Loucy (cell line): ENCODE measurements around the gene LIN7B.

Experiments
- H2AFZ ChIP-seq: fragments of 200-600 bp; sonication (generic); 2 replicates; pipeline ENCODE4 v1.6.0; 2016; ENCODE audit warnings: antibody characterized with exemption, mild to moderate bottlenecking, low read length, moderate library complexity
- H3F3A ChIP-seq: fragments of 200-600 bp; 2 replicates; pipeline ENCODE4 v1.6.0; 2016; ENCODE audit warnings: antibody characterized with exemption, low read depth, mild to moderate bottlenecking
- H3K27me3 ChIP-seq: fragments of 200-600 bp; sonication (generic); 2 replicates; pipeline ENCODE4 v1.6.1; 2014; ENCODE audit warnings: low read length, mild to moderate bottlenecking; ENCODE audit not compliant: insufficient read depth, poor library complexity, severe bottlenecking
- H3K36me3 ChIP-seq: fragments of 200-600 bp; sonication (generic); 2 replicates; pipeline ENCODE4 v1.6.1; 2016; ENCODE audit warnings: low read length; ENCODE audit not compliant: insufficient read depth
- H3K4me1 ChIP-seq: fragments of 200-600 bp; sonication (generic); 2 replicates; pipeline ENCODE4 v1.5.1; 2014; ENCODE audit warnings: low read length, mild to moderate bottlenecking; ENCODE audit not compliant: insufficient read depth, poor library complexity, severe bottlenecking
- H3K4me2 ChIP-seq: fragments of 200-600 bp; sonication (generic); 2 replicates; pipeline ENCODE4 v1.6.0; 2014; ENCODE audit warnings: antibody characterized with exemption, low read length, low read depth, mild to moderate bottlenecking; ENCODE audit not compliant: poor library complexity, severe bottlenecking
- H3K4me3 ChIP-seq: fragments of 200-600 bp; sonication (generic); 2 replicates; pipeline ENCODE4 v1.5.1; 2014; ENCODE audit warnings: low read length, mild to moderate bottlenecking, mixed read lengths; ENCODE audit not compliant: poor library complexity, severe bottlenecking
- H3K79me2 ChIP-seq: fragments of 200-600 bp; sonication (generic); 2 replicates; pipeline ENCODE4 v1.6.1; 2014; ENCODE audit warnings: low read length; ENCODE audit not compliant: insufficient read depth
- H3K9ac ChIP-seq: fragments of 200-600 bp; sonication (generic); 2 replicates; pipeline ENCODE4 v1.6.0; 2014; ENCODE audit warnings: mild to moderate bottlenecking, low read depth, low read length, moderate library complexity; ENCODE audit not compliant: poor library complexity, severe bottlenecking
- H3K9me2 ChIP-seq: fragments of 200-600 bp; sonication (generic); replicated peaks from 2 replicates; pipeline ENCODE4 v1.6.1; 2016; ENCODE audit warnings: low read depth, low read length, mixed read lengths
- H3K9me3 ChIP-seq: fragments of 200-600 bp; sonication (generic); 2 replicates; pipeline ENCODE4 v1.6.1; 2014; ENCODE audit warnings: mild to moderate bottlenecking, antibody characterized with exemption, low read length, low read depth; ENCODE audit not compliant: insufficient read depth
- H4K20me1 ChIP-seq: fragments of 200-600 bp; sonication (generic); 2 replicates; pipeline ENCODE4 v1.6.0; 2014; ENCODE audit warnings: antibody characterized with exemption, low read length, mild to moderate bottlenecking; ENCODE audit not compliant: insufficient read depth, poor library complexity, severe bottlenecking
- CTCF ChIP-seq: fragments of 200-600 bp; sonication (generic); conservative IDR thresholded peaks from 2 replicates; pipeline ENCODE4 v1.5.1; 2014; ENCODE audit warnings: mild to moderate bottlenecking, antibody characterized with exemption, low read length
- EZH2phosphoT487 ChIP-seq: fragments of 200-600 bp; IDR thresholded peaks from 2 replicates; pipeline ENCODE4 v1.6.1; 2018; ENCODE audit warnings: antibody characterized with exemption, mild to moderate bottlenecking, moderate library complexity, borderline replicate concordance

The LIN7B gene

GRCh38 chr19:49109569-49110233 is 4.5 kb upstream of the LIN7B start:
- peaks cover 52% of the 10 kb centered on the region; the same call in 1 of the 2 replicates for H3K36me3 ChIP-seq
- no peak overlapping the region for H3K9ac ChIP-seq
- no peak overlapping the region for H3K4me3 ChIP-seq
- peaks cover 12% of the 10 kb centered on the region; the same call in 1 of the 2 replicates for H3F3A ChIP-seq
- H2AFZ ChIP-seq = no peak overlapping the region
- no peaks in the 10 kb centered on the region for H3K27me3 ChIP-seq
- no peaks in the 10 kb centered on the region for H3K9me2 ChIP-seq
- peaks cover 8% of the 10 kb centered on the region for H4K20me1 ChIP-seq
- no peaks in the 10 kb centered on the region for H3K79me2 ChIP-seq
- H3K9me3 ChIP-seq = no peaks in the 10 kb centered on the region
- no peak overlapping the region for H3K4me2 ChIP-seq
- no peak for TF ChIP-seq CTCF
- H3K4me1 ChIP-seq = peaks cover 6% of the 10 kb centered on the region

- Histone ChIP-seq H3K4me2 (no peak overlapping the region), H3K4me1 (peaks cover 12% of the 10 kb centered on the region), H3K9me3 (no peaks in the 10 kb centered on the region), H2AFZ (no peak overlapping the region), H3K9ac (no peak overlapping the region), H3K36me3 (peaks cover 44% of the 10 kb centered on the region; the same call in 1 of the 2 replicates), H3K4me3 (no peak overlapping the region), H3K79me2 (no peaks in the 10 kb centered on the region), H3F3A (peaks cover 9% of the 10 kb centered on the region; the same call in 1 of the 2 replicates), H3K9me2 (no peaks in the 10 kb centered on the region), H4K20me1 (peaks cover 8% of the 10 kb centered on the region), H3K27me3 (no peaks in the 10 kb centered on the region)
- no peak for TF ChIP-seq CTCF
- no peak for TF ChIP-seq EZH2phosphoT487
These were observed 3.6 kb upstream of the LIN7B start for GRCh38 chr19:49110567-49110966.

- H3K36me3 ChIP-seq = peaks cover 36% of the 10 kb centered on the region; the same call in 1 of the 2 replicates
- H3F3A ChIP-seq = peaks cover 7% of the 10 kb centered on the region; the same call in 1 of the 2 replicates
- no peak for TF ChIP-seq EZH2phosphoT487
- no peak for TF ChIP-seq CTCF
- no peaks in the 10 kb centered on the region for H3K9me2 ChIP-seq
- no peak overlapping the region for H3K4me2 ChIP-seq
- peaks cover 8% of the 10 kb centered on the region for H4K20me1 ChIP-seq
- H3K9me3 ChIP-seq = no peaks in the 10 kb centered on the region
- no peak overlapping the region for H2AFZ ChIP-seq
- H3K79me2 ChIP-seq = no peaks in the 10 kb centered on the region
- no peak overlapping the region for H3K4me3 ChIP-seq
- H3K27me3 ChIP-seq = no peaks in the 10 kb centered on the region
- H3K4me1 ChIP-seq = peaks cover 12% of the 10 kb centered on the region
- no peak overlapping the region for H3K9ac ChIP-seq
These were observed 2.8 kb upstream of the LIN7B start for GRCh38 chr19:49111218-49111998.
